Renal cortical epithelial cell (primary cell): ENCODE data around the gene HECW1. TPM values are rescaled to one million over a fixed set of nuclear protein-coding genes. Genes with fewer than 3 reads are reported as not detected.
"Not testable (repeated sequence)": the region's sequence is repeated elsewhere in the genome, so short reads cannot be mapped to it uniquely, and the experiment has no call there.

Experiments
- DNase-seq: peaks from one replicate; pipeline ENCODE4 v3.0.0-alpha.2; 2011; ENCODE audit warnings: low read depth
- total RNA-seq: library from RNA; depleted of rRNA; stranded (reverse); fragments of >200 nt; gene quantifications from 2 replicates; pipeline ENCODE4 v1.2.3, GENCODE V29; 2014

Gene HECW1
- total RNA-seq, 1 donor from 2014 or later: 3.1 TPM

- not testable (repeated sequence) for DNase-seq
Observed at GRCh38 chr7:43573832-43574231, 461.4 kb downstream of the HECW1 start.

DNA sequence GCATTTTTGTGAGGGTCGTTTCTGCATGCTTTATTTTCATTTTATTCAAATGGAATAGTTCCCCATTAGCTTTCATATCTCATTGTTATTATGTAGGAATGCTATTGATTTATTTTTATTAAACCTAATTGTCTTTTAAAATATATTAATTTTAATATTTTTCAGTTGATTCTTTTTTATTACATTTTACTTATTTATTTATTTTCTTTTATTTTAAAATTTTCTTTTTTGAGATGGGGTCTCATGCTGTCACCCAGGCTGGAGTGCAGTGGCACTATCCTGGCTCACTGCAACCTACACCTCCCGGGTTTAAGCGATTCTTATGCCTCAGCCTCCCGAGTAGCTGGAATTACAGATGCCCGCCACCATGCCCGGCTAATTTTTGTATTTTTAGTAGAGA lies 463.1 kb downstream of the HECW1 start:
- no peak for DNase-seq

- DNase-seq: no peak
Observed at GRCh38 chr7:43576241-43576640, 463.8 kb downstream of the HECW1 start.

DNA sequence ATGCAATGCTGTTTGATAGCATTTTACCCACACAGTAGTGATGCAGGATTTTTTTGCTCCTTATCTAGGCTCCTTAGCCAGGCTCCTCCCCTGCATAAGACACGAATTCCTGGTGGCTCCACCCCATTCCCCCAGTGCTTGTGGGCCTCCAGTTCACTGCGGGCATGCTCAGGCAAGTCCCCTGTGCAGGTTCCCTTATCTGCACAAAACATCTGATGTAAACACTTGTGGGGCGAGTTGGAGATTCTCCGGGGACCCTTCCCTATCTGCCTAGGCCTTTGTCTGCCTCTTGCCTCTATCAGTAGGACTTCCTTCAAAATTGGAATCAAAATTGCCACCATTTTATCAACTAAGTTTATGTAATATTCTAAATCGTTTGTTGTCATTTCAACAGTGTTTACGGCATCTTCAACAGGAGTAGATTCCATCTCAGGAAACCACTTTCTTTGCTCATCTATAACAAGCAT lies 465.1 kb downstream of the HECW1 start:
- DNase-seq: no peak

GRCh38 chr7:43582503-43583423 lies 470.3 kb downstream of the HECW1 start, which contains the start of gene STK17A:
TSS of gene STK17A (plus strand) at chr7:43583108. CDS start at chr7:43583244, 136 bp downstream.
- DNase-seq: peak; percentile 71

DNA sequence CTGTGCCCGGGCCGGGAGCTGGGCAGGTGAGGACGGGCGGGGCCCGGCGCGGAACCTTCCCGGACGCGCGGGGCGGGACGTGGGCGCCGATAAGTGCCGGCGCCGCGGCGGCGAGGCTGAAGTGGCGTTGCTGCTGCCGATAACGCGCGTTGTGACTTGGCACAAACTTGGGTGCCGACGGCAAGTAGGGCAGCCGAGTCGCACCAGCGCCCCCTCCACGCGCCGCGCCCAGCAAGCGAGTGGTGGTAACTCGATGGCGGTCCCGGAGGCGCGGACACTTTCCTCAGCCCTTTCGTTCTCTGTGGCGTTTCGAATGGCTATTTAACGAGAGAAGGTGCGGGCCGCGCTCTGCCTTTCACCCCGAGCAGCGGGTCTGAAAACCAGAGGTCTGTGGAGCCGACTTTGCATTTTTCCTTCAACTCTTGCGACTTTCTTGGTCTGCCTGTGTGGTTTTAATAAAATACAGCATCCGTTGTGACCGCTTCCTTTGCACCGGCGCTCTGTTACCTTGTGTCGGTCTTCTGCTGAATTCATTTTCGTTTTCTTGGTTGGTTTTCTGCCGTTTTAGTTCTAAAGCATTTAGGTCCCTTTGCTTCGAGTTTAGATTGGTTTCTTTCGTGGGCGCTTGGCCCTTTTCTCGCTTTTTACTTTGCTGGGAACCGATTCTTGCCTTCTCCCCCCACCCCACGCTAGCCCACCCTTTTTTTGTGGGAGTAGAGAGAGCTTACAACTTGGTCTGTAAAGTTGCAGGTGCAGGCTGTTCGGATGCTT lies 471.2 kb downstream of the HECW1 start:
- DNase-seq: peak; percentile 36

DNA sequence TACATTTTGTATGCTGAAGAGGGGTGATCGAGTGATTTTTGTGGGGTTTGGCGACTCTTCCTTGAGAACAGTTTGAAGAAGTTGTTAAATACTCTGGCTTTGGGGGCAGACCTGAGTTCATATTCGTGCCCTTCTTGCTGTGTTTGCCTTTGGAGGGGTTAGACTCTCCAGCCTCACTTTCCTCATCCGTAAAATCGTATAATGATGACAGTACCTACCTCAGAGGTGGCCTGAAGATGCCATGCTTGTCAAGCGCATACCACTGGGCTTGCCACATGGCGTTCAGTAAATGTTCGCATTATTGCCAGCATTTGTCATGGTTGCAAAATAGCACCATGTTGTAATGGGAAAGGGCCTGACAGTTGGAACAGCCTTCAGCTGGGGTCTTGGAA lies 471.7 kb downstream of the HECW1 start:
- peak; percentile 79 for DNase-seq

DNA sequence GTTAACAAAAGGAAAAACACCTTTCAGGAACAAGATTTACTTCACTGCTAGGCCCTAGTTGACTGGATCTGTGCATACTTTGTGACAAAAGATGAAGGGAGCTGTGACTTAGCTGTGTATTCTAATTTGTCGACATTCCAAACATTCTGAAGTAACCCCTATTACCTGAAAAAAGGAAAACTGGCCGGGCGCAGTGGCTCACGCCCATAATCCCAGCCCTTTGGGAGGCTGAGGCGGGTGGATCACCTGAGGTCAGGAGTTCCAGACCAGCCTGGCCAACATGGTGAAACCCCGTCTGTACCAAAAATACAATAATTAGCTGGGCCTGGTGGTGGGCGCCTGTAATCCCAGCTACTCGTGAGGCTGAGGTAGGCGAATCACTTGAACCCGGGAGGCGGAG lies 472.3 kb downstream of the HECW1 start:
- DNase-seq: not testable (repeated sequence)

DNA sequence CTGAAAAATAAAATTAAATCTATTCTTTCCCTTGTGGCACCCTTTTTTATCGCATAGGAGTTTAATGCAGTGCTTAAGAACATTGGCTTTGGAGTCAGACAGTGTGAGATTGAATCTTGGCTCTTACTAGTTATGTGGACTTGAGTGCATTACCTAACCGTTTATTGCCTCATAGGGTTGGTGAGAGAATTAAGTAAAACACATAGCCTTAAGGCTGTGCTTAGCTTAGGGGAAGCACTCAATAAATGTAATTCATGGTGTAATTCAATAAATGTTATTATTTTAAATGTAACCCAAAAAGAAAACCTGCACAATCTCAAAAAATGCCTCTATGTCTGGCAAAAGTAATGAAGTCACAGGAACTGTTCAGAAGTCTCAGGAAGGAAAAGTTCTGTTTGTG lies 473.1 kb downstream of the HECW1 start:
- peak; percentile 70 for DNase-seq

- peak; percentile 80 for DNase-seq
Observed at GRCh38 chr7:43586251-43586900, 473.9 kb downstream of the HECW1 start.

GRCh38 chr7:43588477-43589132 lies 476.2 kb downstream of the HECW1 start:
- no peak for DNase-seq

DNA sequence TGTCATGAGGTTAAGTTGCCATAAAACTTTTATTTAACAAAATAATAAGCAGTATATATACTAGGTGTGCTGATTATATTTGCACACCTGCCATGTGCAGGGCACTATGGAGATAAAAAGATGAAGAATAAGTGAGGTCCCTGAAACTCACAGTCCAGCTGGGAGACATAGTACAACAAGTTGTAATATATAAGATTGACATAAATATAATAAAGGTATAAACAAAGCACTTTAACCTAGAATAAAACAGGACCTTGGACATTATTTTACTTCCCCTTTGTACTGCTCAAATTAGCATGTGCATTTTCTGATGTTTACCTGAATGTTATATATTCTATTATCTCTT lies 476.7 kb downstream of the HECW1 start:
- DNase-seq: no peak

- no peak for DNase-seq
Observed at GRCh38 chr7:43589728-43590127, 477.3 kb downstream of the HECW1 start.

DNA sequence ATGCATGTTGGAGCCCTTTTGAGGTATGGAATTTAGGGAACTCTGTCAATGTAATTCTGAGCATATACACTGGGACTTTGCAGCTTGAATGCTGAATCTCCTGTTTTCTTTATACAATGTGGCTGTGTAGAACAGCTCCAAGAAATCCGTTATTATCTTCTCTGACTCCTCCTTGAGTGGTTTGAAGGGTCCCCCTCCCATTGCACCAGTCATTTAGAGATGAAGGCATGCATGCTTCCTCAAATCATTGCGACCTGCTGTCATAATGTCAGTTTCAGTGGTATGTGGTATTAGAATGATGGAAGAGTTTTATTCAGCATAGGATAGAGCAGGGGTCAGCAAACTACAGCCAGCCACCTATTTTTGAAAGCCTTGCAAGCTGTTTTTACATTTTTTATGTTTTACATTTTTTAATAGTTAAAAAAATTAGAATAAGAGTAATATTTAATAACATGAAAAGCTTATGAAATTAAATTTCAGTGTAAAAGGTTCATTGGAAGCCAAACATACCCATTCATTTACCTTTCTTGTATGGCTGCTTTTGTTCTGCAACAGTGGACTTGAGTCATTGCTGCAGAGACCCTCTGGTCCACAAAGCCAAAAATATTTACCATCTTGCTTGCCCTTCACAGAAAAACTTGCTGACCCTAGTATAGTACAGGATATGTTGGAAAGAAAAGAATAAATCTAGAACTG lies 478.6 kb downstream of the HECW1 start:
- DNase-seq: no peak

DNA sequence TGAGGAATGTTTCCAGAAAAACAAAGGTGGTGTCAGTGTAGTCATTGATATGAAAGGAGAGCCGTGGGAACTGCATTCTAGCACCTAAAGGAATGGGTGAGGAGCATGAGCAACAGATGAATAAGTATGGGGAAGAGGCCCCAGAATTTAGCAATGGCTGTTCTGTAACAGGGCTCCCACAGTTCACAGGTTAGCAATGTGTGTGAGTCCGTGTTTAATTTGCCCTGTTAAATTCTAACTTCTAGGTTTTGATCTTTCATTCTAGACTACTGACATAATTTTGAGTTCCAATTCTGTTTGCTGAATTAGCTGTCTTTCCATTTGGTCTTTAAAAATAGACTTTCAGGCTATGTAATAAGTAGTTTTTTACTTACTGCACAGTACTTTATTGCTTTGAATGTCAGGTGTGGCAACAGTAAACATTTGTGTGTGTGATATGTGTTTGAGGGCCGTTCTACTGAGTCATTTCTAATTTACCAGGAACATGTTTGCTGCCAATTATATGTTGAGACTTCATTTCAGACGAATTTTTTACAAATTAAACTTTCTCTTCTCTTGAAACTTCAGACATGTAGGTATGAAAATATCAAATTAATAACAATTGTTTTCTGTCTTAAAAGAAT lies 479.2 kb downstream of the HECW1 start:
- DNase-seq: peak; percentile 78

- DNase-seq: no peak
Observed at GRCh38 chr7:43592326-43592725, 479.9 kb downstream of the HECW1 start.

- peak; percentile 44 for DNase-seq
Observed at GRCh38 chr7:43593010-43593409, 480.6 kb downstream of the HECW1 start.

DNA sequence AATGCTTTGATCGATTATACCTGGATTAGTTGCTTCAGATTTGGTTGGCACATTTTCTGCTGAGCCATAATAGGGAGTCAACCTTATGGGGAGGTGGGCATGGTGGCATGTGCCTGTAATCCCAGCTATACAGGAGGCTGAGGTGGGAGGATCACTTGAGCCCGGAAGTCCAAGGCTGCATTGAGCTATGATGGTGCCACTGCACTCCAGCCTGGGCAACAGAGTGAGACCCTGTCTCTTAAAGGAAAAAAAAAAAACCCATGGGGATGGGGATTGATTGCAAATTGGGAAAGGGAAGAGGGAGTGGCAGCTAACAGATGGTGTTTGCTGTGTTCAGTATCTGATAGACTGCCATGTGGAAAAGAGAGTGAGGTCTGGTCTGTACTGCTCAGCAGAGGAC lies 481.6 kb downstream of the HECW1 start:
- no peak for DNase-seq

GRCh38 chr7:43596426-43596825 lies 484.0 kb downstream of the HECW1 start:
- DNase-seq: not testable (repeated sequence)

GRCh38 chr7:43600056-43600455 lies 487.6 kb downstream of the HECW1 start:
- DNase-seq: no peak

DNA sequence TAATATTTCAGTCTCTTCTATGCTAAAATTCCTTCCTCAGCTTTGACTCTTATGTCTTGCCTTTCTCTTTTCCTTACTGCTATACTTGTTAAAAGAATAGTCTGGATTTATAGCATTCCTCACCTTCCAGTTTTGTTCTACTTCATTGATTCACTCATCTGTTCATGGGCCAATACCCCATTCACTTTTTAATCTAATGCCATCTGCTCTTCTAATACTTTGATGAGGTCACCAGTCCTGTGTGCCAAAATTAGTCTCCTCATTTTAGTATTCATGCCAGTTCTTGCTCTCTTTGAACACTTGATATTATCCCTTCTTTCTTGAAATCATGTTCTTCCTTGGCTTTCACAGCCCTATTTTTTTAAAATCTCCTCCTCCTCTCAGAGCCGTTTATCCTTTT lies 489.8 kb downstream of the HECW1 start:
- DNase-seq: no peak
